ENCODE results near the gene P2RY10.

Gene P2RY10, protein sequence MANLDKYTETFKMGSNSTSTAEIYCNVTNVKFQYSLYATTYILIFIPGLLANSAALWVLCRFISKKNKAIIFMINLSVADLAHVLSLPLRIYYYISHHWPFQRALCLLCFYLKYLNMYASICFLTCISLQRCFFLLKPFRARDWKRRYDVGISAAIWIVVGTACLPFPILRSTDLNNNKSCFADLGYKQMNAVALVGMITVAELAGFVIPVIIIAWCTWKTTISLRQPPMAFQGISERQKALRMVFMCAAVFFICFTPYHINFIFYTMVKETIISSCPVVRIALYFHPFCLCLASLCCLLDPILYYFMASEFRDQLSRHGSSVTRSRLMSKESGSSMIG

DNA sequence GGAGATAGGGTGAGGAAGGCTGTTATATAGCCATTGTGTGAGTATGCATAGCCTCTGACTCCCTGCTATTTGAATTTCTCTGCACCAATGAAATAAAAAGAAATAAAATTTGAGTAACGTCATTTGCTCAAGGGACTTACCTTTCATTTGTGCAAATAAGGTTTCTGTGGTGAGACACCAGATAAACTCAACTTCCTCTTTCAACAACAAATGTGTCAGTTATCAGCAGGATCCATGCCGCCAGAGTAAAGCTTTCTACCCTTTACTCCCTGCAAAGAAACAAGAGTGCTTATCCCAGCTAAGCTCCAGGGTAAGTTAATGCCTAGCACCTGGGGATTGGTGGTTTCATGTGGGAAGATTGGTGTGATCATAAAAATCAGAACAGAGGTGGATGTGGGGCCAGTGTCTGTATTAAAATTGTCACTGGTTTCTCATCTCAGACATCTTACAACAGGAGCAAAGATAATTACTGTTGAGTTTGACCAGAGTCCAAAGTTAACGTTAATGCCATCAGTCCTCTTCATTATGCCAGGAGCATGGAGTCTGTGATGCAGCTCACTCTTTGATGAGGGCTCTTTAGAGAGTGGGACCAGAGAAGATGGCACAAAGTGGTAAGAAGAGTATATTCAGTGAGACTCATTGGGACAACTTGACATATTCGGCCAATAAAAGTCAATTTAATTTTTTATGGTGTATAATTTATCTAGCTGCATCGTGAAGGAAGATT, at the start of gene P2RY10:
TSS of gene P2RY10 (plus strand) at position 206 of the 727 bp plus-strand sequence. CDS start 15,130 bp downstream, outside the sequence.
- TF ChIP-seq, protein P1, sequence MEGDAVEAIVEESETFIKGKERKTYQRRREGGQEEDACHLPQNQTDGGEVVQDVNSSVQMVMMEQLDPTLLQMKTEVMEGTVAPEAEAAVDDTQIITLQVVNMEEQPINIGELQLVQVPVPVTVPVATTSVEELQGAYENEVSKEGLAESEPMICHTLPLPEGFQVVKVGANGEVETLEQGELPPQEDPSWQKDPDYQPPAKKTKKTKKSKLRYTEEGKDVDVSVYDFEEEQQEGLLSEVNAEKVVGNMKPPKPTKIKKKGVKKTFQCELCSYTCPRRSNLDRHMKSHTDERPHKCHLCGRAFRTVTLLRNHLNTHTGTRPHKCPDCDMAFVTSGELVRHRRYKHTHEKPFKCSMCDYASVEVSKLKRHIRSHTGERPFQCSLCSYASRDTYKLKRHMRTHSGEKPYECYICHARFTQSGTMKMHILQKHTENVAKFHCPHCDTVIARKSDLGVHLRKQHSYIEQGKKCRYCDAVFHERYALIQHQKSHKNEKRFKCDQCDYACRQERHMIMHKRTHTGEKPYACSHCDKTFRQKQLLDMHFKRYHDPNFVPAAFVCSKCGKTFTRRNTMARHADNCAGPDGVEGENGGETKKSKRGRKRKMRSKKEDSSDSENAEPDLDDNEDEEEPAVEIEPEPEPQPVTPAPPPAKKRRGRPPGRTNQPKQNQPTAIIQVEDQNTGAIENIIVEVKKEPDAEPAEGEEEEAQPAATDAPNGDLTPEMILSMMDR (IDR thresholded peaks at IDR 0.05; ENCODE audit: low read depth, low read length), result no peak
- no peak within 1 kb of the TSS for H3K4me3 ChIP-seq (ENCODE audit: low read depth, low read length)

DNA sequence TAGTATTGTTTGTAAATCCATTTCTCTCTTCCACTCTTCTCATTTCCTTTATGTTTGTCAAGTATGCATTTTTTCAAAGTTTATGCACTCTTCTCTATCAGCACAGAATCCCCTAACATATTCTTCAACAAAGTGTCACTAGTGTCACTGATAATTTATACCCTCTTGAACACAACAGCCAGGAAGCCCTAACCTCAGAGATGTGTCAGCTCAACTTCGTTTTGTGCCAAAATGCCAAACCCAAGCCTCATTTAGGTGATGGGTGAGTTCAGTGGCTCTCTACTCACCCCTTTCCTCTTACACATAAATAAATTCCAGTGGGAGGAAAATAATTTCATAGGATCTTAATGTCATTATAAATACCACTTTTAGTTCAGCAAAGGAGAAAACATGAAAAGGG, 22.4 kb upstream of the P2RY10 start:
- H3K4me3 ChIP-seq (ENCODE audit: low read depth, low read length), result no peak overlapping the region
- TF ChIP-seq, protein P1 (IDR thresholded peaks at IDR 0.05; ENCODE audit: low read depth, low read length), result no peak

DNA sequence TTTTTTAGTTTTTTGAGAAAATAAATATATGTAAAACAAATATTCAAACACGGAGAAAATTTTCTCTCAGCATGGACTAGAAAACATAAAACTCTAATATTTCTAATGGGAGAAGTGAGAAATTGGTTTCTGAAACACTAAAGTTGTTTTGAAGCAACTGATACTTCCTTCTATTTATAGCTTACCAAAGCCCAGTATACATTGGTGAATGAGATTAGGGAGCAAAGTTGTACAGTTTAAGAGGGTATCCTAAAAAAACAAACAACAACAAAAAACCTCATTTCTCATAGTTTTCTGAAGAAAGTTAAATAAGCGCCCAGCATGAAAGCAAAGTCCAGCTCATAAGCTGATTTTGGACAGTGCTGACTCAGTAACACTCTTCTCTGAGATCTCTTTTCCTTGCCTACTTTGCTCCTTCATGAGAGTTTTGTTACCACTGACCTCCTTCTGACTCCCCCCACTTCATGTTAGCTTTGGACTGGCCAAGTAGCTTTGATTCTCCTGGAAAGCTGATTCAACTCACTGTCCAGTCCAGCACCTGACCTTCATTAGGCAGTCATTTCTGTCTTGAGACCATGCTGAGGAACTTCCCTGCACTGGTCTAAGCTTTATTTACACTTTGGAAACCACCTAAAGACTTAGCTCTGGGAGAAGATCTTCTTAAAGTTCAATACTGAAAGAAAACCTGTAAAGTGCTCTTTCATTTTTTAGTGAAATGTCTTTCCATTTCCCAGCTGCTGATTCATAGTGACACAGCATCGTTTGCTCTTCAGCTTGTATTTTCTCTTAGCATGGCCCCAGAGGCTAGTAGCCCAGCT, 21.8 kb upstream of the P2RY10 start:
- H3K4me3 ChIP-seq (ENCODE audit: low read depth, low read length), result no peak overlapping the region
- TF ChIP-seq, protein P1 (IDR thresholded peaks at IDR 0.05; ENCODE audit: low read depth, low read length), result no peak

DNA sequence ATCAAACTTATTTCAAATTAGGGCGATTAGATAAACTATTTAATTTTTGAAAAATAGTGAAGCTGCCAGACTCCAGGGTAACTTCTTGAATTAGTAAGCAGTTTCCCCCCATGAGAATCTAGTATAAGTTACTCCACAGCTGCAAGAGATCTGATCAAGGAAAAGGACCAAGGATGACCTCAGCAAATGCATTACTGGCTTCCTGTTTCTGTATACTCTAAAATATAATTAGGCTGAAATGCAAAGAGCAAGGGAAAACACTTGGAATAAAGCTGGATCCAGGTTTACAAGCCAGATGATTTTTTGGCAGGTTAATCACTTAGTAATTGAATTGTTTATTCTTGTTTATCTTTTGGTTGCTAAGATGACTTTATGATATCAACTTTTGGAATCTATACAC, 13.4 kb upstream of the P2RY10 start:
- TF ChIP-seq, protein P1 (IDR thresholded peaks at IDR 0.05; ENCODE audit: low read depth, low read length), result no peak
- H3K4me3 ChIP-seq (ENCODE audit: low read depth, low read length), result no peak overlapping the region

DNA sequence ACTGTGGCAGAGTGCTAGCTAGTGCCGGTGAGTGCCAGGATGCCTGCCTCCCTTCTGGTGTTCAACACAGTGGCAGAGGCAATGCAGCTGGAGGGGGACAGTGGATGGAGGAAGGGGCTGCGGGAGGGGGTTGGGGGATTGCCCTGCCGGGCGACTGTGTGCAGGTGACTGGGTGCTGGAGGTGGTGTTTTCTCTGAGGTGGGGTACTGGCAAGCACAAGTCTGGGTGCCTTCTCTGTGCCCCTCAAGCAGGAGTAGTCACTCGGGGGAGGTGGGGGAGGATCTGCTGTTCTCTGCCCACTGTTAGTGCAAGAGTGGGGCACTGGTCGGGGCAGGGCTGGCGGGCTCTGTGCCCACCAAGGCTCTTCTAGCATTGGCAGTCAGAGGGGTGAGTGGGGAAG, 10.3 kb upstream of the P2RY10 start:
- H3K4me3 ChIP-seq (ENCODE audit: low read depth, low read length), result no peak overlapping the region
- TF ChIP-seq, protein P1 (IDR thresholded peaks at IDR 0.05; ENCODE audit: low read depth, low read length), result no peak

DNA sequence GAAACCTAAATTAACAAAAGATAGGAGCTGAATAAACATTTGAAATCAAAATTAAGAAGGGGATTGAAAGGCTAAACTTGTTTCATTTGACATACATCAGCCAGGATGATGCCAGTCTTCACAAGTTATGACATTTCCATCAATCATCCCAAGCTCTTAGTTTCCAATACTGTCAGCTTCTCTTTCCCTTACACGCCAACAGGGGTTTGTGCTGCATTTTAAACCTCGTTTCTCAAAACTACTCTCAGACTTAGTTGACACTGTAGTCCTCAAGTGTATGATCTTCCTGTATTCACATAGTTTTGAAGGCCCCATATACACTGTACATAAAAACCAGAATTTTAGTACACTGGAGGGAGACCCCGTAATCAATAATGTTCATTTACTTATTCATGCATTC, 840 bp upstream of the P2RY10 start:
- TF ChIP-seq, protein P1 (IDR thresholded peaks at IDR 0.05; ENCODE audit: low read depth, low read length), result no peak
- no peak overlapping the region for H3K4me3 ChIP-seq (ENCODE audit: low read depth, low read length)

Data from WI38 (cell line).